ENCODE results near the gene DIP2B.

DIP2B gene

DNA sequence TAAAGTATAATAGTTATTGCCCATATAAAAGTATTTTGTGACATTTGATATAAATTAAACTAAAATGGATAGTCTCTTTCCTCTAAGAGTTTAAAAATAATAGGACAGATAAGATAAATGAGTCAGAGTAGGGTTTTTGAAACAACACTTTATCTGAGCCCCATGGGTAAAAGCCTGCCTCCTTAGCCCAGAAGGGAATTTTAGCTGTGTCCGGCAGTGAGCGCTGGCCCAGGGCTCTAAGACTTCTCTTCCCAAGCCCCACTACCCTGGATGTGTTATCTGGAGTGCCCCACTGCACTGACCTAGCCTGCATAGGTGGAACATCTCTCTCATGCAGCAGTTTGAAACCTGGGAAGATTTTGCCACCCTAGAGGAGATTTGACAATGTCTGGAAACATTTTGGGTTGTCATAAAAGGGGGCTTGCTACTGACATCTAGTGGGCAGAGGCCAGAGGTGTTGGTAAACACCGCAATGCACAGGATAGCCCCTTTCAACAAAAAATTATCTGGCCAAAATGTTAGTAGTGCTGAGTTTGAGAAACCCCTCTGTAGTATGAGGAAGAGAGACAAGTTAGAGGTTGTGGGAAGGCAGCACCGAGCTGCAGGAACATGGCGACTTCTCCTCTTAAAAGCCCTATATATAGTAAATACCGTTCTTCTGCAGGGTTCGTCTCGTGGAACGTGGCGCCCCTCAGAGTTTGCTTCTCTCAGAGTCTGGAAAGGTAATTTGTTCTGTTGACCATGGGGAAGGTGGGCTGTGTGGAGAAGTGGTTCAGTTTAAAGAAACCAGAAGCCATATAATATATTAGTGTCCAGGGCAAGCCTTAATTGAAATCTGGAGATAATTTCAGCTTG, 229.9 kb downstream of the DIP2B start:
- no peak overlapping the region for H3K27ac ChIP-seq (ENCODE audit: low read depth, low read length)
- no peaks in the 10 kb centered on the region for H3K9me3 ChIP-seq (ENCODE audit: insufficient read depth, low read depth, low read length)
- no peak overlapping the region for H3K9ac ChIP-seq (ENCODE audit: low read depth, low read length)
- H3K4me1 ChIP-seq (ENCODE audit: insufficient read depth, low read length), result no peaks in the 10 kb centered on the region
- no peak overlapping the region for H3K4me3 ChIP-seq (ENCODE audit: low read length)
- no peaks in the 10 kb centered on the region for H3K27me3 ChIP-seq (ENCODE audit: insufficient read depth, low read length)
- WGBS, result 91% methylated on average over 10 of the region's 10 CpGs
- H3K36me3 ChIP-seq (ENCODE audit: insufficient read depth, low read length), result peaks cover 80% of the 10 kb centered on the region

DNA sequence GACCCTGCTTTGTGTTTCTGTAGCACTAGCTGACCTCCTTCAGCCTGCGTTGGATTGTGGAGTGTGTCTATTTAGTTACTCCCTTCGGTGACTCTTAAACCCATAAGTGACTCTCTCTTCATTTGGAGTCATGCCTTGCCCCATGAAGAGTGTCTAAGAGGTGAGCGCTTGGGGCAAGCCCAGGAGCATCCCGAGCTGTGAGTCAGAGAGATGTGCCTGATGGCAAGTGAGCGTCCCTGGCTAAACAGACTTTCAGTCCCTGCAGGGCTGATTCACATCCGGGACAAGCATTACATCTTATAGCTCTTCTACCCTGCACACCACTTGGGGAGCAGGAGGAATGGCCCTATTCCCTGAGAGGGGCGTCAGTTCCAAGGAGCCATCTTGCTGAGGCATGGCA, 234.8 kb downstream of the DIP2B start:
- WGBS, result 94% methylated on average over 7 of the region's 7 CpGs
- Histone ChIP-seq H3K27me3 (ENCODE audit: insufficient read depth, low read length) (no peaks in the 10 kb centered on the region), H3K27ac (ENCODE audit: low read depth, low read length) (no peak overlapping the region), H3K4me3 (ENCODE audit: low read length) (no peak overlapping the region), H3K9me3 (ENCODE audit: insufficient read depth, low read depth, low read length) (no peaks in the 10 kb centered on the region), H3K4me1 (ENCODE audit: insufficient read depth, low read length) (no peaks in the 10 kb centered on the region), H3K36me3 (ENCODE audit: insufficient read depth, low read length) (peaks cover 83% of the 10 kb centered on the region), H3K9ac (ENCODE audit: low read depth, low read length) (no peak overlapping the region)

DNA sequence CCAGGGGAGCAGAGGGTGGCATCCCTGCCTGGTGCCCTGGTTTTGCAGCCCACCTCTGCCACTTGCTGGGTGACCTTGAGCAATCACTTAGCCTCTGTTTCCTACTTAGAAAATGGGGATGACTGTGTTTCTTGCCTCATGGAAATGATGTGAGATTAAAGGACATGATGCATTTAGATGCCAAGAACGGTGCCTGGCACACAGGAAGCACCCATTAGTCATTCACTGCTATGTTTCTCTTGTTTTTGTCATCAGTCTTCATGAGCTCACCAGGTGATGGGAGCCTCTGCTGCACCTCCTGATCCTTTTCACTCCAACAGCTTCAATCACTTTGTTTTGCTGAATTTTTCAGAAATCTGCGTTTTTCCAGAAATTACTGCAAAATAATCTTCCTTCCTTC, 235.5 kb downstream of the DIP2B start:
- WGBS, result 91% methylated on average over 2 of the region's 2 CpGs
- H3K4me1 ChIP-seq (ENCODE audit: insufficient read depth, low read length), result no peaks in the 10 kb centered on the region

DNA sequence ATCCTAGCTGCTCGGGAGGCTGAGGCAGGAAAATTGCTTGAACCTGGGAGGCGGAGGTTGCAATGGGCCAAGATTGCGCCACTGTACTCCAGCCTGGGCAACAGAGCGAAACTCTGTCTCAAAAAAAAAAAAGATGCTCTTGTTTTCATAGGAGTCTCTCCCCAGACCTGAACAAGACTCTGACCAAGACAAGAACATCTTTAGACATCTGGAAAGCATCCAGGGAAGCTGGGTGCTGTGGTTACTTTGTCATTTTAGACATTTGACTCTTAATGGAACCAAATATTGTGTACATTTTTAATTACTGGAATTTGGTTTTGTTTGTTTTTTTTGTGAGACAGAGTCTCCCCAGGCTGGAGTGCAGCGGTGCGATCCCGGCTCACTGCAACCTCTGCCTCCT, 238.0 kb downstream of the DIP2B start:
- Histone ChIP-seq H3K36me3 (ENCODE audit: insufficient read depth, low read length) (peaks cover 87% of the 10 kb centered on the region), H3K9me3 (ENCODE audit: insufficient read depth, low read depth, low read length) (no peaks in the 10 kb centered on the region), H3K4me1 (ENCODE audit: insufficient read depth, low read length) (no peaks in the 10 kb centered on the region), H3K27me3 (ENCODE audit: insufficient read depth, low read length) (no peaks in the 10 kb centered on the region), H3K9ac (ENCODE audit: low read depth, low read length) (no peak overlapping the region), H3K4me3 (ENCODE audit: low read length) (no peak overlapping the region), H3K27ac (ENCODE audit: low read depth, low read length) (no peak overlapping the region)
- 96% methylated on average over 7 of the region's 7 CpGs for WGBS

More for the DNA sequence above, 235.5 kb downstream of the DIP2B start:
- Histone ChIP-seq H3K36me3 (ENCODE audit: insufficient read depth, low read length) (peaks cover 84% of the 10 kb centered on the region), H3K9me3 (ENCODE audit: insufficient read depth, low read depth, low read length) (no peaks in the 10 kb centered on the region), H3K4me3 (ENCODE audit: low read length) (no peak overlapping the region), H3K27ac (ENCODE audit: low read depth, low read length) (no peak overlapping the region), H3K27me3 (ENCODE audit: insufficient read depth, low read length) (no peaks in the 10 kb centered on the region), H3K9ac (ENCODE audit: low read depth, low read length) (no peak overlapping the region)

DNA sequence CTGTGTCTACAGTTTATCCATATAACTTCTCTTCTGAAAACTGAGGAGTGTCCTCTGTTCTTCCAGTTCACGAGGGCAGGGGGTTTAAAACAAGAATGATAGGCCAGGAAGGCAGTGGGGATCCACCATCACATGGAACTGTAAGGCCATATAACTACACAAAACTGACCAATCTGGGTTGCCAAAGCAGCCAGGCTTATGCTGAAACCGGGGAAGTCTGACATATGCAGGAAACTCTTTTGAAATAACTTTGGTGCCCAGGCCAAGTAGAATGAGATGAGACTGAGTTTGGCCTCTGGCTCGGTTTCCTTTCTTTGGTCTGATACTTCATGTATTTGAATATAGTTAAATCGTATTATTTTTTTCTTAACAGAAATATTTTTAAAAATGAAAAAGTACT, 241.1 kb downstream of the DIP2B start:
- H3K9me3 ChIP-seq (ENCODE audit: insufficient read depth, low read depth, low read length), result no peaks in the 10 kb centered on the region
- H3K36me3 ChIP-seq (ENCODE audit: insufficient read depth, low read length), result peaks cover 68% of the 10 kb centered on the region
- WGBS, result 98% methylated on average over 3 of the region's 4 CpGs
- H3K27ac ChIP-seq (ENCODE audit: low read depth, low read length), result no peak overlapping the region
- H3K9ac ChIP-seq (ENCODE audit: low read depth, low read length), result no peak overlapping the region
- 0 out of 2 replicates have a peak, but pooled peaks cover 3% of the 10 kb centered on the region for H3K4me1 ChIP-seq (ENCODE audit: insufficient read depth, low read length)
- H3K4me3 ChIP-seq (ENCODE audit: low read length), result no peak overlapping the region
- no peaks in the 10 kb centered on the region for H3K27me3 ChIP-seq (ENCODE audit: insufficient read depth, low read length)

DNA sequence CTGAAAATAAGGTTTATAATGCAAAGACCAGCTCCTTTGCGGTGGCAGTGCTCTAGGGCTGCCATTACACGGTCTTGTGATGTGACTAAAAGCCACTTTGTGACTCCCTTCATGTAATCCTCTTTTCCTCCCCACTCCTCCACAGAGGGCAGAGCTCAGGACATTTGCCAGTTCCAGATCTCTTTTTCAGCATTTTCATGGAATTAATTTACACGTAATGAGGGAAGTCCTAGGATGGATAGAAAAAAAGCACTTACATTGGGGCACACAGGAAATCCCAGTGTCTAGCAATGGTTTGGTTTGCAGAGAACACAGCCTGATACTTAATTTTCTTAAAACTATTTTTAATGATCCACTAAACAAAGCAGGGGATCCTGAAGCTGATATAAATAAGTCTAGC, 241.6 kb downstream of the DIP2B start:
- 0 out of 2 replicates have a peak, but pooled peaks cover 3% of the 10 kb centered on the region for H3K4me1 ChIP-seq (ENCODE audit: insufficient read depth, low read length)
- H3K9ac ChIP-seq (ENCODE audit: low read depth, low read length), result no peak overlapping the region
- H3K36me3 ChIP-seq (ENCODE audit: insufficient read depth, low read length), result peaks cover 62% of the 10 kb centered on the region
- no peak overlapping the region for H3K27ac ChIP-seq (ENCODE audit: low read depth, low read length)
- H3K27me3 ChIP-seq (ENCODE audit: insufficient read depth, low read length), result no peaks in the 10 kb centered on the region
- H3K4me3 ChIP-seq (ENCODE audit: low read length), result no peak overlapping the region
- 92% methylated on average over 3 of the region's 3 CpGs for WGBS
- H3K9me3 ChIP-seq (ENCODE audit: insufficient read depth, low read depth, low read length), result no peaks in the 10 kb centered on the region

DNA sequence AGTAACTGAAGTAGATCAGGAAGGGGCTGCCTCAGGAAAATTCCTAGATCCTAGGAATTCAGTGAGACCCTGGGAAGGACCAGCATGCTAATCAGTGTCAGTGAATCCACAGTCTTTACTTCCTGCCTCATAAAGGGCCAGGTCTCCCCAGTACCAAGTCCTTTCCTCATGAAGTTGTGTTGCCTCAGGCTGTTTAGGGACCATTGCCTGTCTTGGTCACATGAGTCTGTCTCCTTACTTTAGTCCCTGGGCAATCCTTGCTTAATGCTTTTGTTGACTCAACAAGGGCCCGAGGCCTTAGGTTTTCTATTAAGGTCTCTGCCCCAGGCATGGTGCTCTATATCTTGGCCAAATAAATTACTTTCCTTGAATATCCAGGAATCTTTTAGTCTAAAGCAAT, 243.0 kb downstream of the DIP2B start:
- peaks cover 51% of the 10 kb centered on the region for H3K36me3 ChIP-seq (ENCODE audit: insufficient read depth, low read length)
- WGBS, result 71% methylated on average over 1 of the region's 1 CpG

DNA sequence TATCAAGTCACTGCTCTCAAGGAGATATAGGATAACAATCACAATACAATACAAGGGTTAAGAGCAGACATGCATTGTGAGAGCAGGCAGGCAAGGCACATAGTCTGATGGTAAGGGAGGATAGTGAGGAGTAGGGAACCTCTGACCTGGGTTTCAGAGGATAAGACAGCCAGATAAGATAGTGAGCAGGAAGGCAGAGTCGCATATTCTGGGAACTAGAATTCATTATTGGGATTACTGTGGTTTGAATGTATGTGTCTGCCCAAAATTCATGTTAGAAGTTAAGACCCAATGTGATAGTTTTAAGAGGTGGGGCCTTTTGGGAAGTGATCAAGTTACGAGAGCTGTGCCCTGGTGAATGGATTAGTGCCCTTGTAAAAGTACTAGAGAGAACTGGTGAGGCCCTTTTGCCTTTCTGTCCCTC, 244.7 kb downstream of the DIP2B start:
- Histone ChIP-seq H3K4me3 (ENCODE audit: low read length) (no peak overlapping the region), H3K4me1 (ENCODE audit: insufficient read depth, low read length) (0 out of 2 replicates have a peak, but pooled peaks cover 3% of the 10 kb centered on the region), H3K36me3 (ENCODE audit: insufficient read depth, low read length) (peaks cover 42% of the 10 kb centered on the region), H3K27me3 (ENCODE audit: insufficient read depth, low read length) (no peaks in the 10 kb centered on the region), H3K9ac (ENCODE audit: low read depth, low read length) (no peak overlapping the region), H3K9me3 (ENCODE audit: insufficient read depth, low read depth, low read length) (no peaks in the 10 kb centered on the region), H3K27ac (ENCODE audit: low read depth, low read length) (no peak overlapping the region)
- WGBS, result 90% methylated on average over 2 of the region's 2 CpGs

More for the DNA sequence above, 243.0 kb downstream of the DIP2B start:
- Histone ChIP-seq H3K9me3 (ENCODE audit: insufficient read depth, low read depth, low read length) (no peaks in the 10 kb centered on the region), H3K27me3 (ENCODE audit: insufficient read depth, low read length) (no peaks in the 10 kb centered on the region), H3K4me1 (ENCODE audit: insufficient read depth, low read length) (0 out of 2 replicates have a peak, but pooled peaks cover 3% of the 10 kb centered on the region), H3K9ac (ENCODE audit: low read depth, low read length) (no peak overlapping the region), H3K27ac (ENCODE audit: low read depth, low read length) (no peak overlapping the region), H3K4me3 (ENCODE audit: low read length) (no peak overlapping the region)

DNA sequence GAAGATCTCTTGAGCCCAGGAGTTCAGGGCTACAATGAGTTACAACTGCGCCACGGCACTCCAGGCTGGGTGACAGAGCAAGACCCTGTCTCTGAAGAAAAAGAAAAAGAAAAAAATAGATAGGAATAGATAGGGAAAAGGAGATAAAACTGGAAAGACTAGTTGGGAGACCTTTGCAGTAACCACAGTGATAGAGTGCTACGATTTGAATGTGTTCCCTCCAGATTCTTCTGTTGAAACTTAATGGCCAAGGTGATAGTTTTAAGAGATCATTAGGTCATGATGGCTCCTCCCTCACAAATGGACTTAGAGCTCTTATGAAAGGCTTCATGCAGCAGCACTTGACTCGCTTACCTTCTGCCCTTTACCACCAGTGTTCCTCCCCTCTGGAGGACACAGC, 245.6 kb downstream of the DIP2B start:
- Histone ChIP-seq H3K9ac (ENCODE audit: low read depth, low read length) (no peak overlapping the region), H3K4me3 (ENCODE audit: low read length) (no peak overlapping the region), H3K4me1 (ENCODE audit: insufficient read depth, low read length) (0 out of 2 replicates have a peak, but pooled peaks cover 3% of the 10 kb centered on the region), H3K27me3 (ENCODE audit: insufficient read depth, low read length) (no peaks in the 10 kb centered on the region), H3K27ac (ENCODE audit: low read depth, low read length) (no peak overlapping the region), H3K9me3 (ENCODE audit: insufficient read depth, low read depth, low read length) (no peaks in the 10 kb centered on the region), H3K36me3 (ENCODE audit: insufficient read depth, low read length) (peaks cover 33% of the 10 kb centered on the region)
- 91% methylated on average over 4 of the region's 4 CpGs for WGBS

DNA sequence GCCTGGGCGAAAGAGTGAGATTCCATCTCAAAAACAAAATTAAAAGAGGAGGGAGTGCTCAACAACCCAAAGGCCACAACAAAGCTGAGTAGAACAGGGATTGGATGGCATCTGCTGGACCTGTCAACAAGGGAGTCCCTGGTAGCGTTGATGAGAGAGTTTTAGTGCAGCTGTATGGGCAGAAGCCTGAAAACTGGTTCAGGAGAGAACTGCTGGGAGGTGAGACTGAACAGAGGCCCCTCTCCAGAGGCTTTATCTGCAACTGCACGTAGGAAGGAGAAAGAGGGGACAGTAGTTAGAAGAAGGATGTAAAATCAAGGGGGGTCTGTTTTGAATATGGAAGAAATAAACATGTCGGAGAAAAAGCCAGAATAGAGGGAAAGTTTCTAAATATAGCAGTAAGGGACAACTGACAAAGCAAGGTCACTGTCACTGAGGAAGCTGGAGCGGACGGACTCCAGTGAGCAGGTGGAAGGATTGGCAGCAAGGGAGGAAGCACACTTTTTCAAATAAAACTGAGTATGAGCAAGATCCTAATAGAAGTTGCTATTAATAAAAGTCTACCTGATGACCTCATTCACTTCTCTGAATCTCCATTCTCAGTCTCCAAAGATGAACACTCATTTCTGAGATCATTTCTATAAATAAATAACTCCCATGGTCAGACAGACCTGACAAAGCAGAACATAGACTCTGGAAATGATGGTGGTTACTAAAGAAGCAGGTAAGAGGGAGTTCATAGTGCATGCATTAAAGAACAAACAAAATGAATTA, 247.3 kb downstream of the DIP2B start:
- Histone ChIP-seq H3K27ac (ENCODE audit: low read depth, low read length) (no peak overlapping the region), H3K27me3 (ENCODE audit: insufficient read depth, low read length) (no peaks in the 10 kb centered on the region), H3K9ac (ENCODE audit: low read depth, low read length) (no peak overlapping the region), H3K4me3 (ENCODE audit: low read length) (no peak overlapping the region), H3K4me1 (ENCODE audit: insufficient read depth, low read length) (0 out of 2 replicates have a peak, but pooled peaks cover 3% of the 10 kb centered on the region), H3K36me3 (ENCODE audit: insufficient read depth, low read length) (peaks cover 16% of the 10 kb centered on the region), H3K9me3 (ENCODE audit: insufficient read depth, low read depth, low read length) (no peaks in the 10 kb centered on the region)
- 94% methylated on average over 6 of the region's 6 CpGs for WGBS

DNA sequence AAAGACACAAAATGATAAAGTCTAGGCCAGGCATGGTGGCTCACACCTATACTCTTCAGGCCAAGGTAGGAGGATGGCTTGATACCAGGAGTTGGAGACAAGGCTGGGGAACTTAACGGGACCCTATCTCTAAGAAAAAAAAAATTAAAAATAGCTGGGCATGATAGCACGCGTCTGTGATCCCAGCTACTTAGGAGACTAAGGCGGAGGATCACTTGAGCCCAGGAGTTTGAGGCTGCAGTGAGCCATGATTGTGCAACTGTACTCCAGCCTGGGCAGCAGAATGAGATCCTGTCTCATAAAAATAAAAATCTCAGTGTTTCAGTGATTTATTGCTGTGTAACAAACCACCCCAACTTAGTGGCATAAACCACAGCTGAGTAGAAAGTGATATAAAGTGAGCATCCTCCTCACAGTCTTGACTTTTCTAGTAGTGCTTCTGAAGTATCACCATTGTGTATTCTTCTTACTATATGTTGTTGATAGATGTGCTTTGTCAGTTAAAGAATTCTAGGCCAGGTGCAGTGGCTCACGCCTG, 248.5 kb downstream of the DIP2B start:
- Histone ChIP-seq H3K4me3 (ENCODE audit: low read length) (no peak overlapping the region), H3K9me3 (ENCODE audit: insufficient read depth, low read depth, low read length) (no peaks in the 10 kb centered on the region), H3K4me1 (ENCODE audit: insufficient read depth, low read length) (no peaks in the 10 kb centered on the region), H3K27ac (ENCODE audit: low read depth, low read length) (no peak overlapping the region), H3K27me3 (ENCODE audit: insufficient read depth, low read length) (no peaks in the 10 kb centered on the region), H3K9ac (ENCODE audit: low read depth, low read length) (no peak overlapping the region), H3K36me3 (ENCODE audit: insufficient read depth, low read length) (peaks cover 6% of the 10 kb centered on the region)
- WGBS, result 96% methylated on average over 5 of the region's 5 CpGs
